Thyroid gland (tissue), 4 donors: Measurements from ENCODE around the gene GDF11.

Experiments
- CTCF ChIP-seq, 6 experiments: fragments of 200-600 bp in 3 of 6; fragments of 450-650 bp in 3 of 6; sonication (generic) in 3 of 6; IDR thresholded peaks; one replicate each; pipeline ENCODE4 v1.5.1; 2016 to 2019; ENCODE audit warnings: antibody characterized with exemption in 6 of 6, mild to moderate bottlenecking in 2 of 6, inconsistent platforms in 1 of 6, moderate library complexity in 1 of 6
- POLR2A ChIP-seq, 2 donors: fragments of 450-650 bp; IDR thresholded peaks; one replicate each; pipeline ENCODE4 v1.6.1; 2017; ENCODE audit warnings: antibody characterized with exemption in 2 of 2, mild to moderate bottlenecking in 2 of 2, moderate library complexity in 1 of 2

- TF ChIP-seq CTCF (IDR thresholded peaks at IDR 0.05) = no peak
- no peak for TF ChIP-seq POLR2A (IDR thresholded peaks at IDR 0.05)
Measured at GRCh38 chr12:55716582-55716957, 26.4 kb upstream of the GDF11 start.
